HepG2 (cell line): Measurements from ENCODE around the gene TMEM240.
"Not testable (repeated sequence)": the region's sequence is repeated elsewhere in the genome, so short reads cannot be mapped to it uniquely, and the experiment has no call there.

Experiments
- CBX5 ChIP-seq: sonication (generic); formaldehyde crosslinking; IDR thresholded peaks from 2 replicates; pipeline ENCODE4 v1.4.0; 2020; ENCODE audit warnings: missing genetic modification reagents, borderline replicate concordance
- CTCF ChIP-seq: sonication (generic); formaldehyde crosslinking; IDR thresholded peaks from 2 replicates; pipeline ENCODE4 v1.5.0; 2020; ENCODE audit warnings: mild to moderate bottlenecking, missing genetic modification reagents, moderate library complexity
- EP300 ChIP-seq, 3 experiments: sonication (generic) in 1 of 3; formaldehyde crosslinking in 1 of 3; IDR thresholded peaks; 2 replicates each; pipeline versions ENCODE4 v1.5.1 to v1.6.1; 2011 to 2020; ENCODE audit warnings: low read depth in 2 of 3, low read length in 2 of 3, borderline replicate concordance in 1 of 3, improper control_type of control experiment in 1 of 3, mild to moderate bottlenecking in 1 of 3, missing genetic modification reagents in 1 of 3, moderate library complexity in 1 of 3
- FOSL2 ChIP-seq: sonication (generic); formaldehyde crosslinking; IDR thresholded peaks from 2 replicates; pipeline ENCODE4 v1.4.0; 2020; ENCODE audit warnings: missing genetic modification reagents
- GABPA ChIP-seq, 2 experiments: IDR thresholded peaks; 2 replicates each; pipeline ENCODE4 v1.6.1; 2011 to 2016; ENCODE audit warnings: low read depth in 2 of 2, low read length in 1 of 2, missing biosample characterization in 1 of 2, missing genetic modification characterization in 1 of 2
- JUND ChIP-seq: sonication (generic); formaldehyde crosslinking; IDR thresholded peaks from 2 replicates; pipeline ENCODE4 v1.8.0; 2022; ENCODE audit warnings: mild to moderate bottlenecking, missing genetic modification reagents
- MBD4 ChIP-seq: IDR thresholded peaks from 2 replicates; pipeline ENCODE4 v1.6.1; 2012; ENCODE audit warnings: low read length, inconsistent platforms, borderline replicate concordance
- SP4 ChIP-seq: sonication (generic); formaldehyde crosslinking; IDR thresholded peaks from 2 replicates; pipeline ENCODE4 v1.8.1; 2023; ENCODE audit warnings: mild to moderate bottlenecking, missing genetic modification reagents
- ZFP41 ChIP-seq: sonication (generic); formaldehyde crosslinking; IDR thresholded peaks from 2 replicates; pipeline ENCODE4 v1.4.0; 2020; ENCODE audit warnings: mild to moderate bottlenecking, missing genetic modification reagents, borderline replicate concordance
- ZHX1 ChIP-seq: sonication (generic); formaldehyde crosslinking; IDR thresholded peaks from 2 replicates; pipeline ENCODE4 v1.8.1; 2022; ENCODE audit warnings: low read depth, mild to moderate bottlenecking, missing genetic modification reagents
- ZNF549 ChIP-seq: sonication (generic); formaldehyde crosslinking; IDR thresholded peaks from 2 replicates; pipeline ENCODE4 v1.5.0; 2020; ENCODE audit warnings: missing genetic modification reagents
- ZNF556 ChIP-seq: sonication (generic); formaldehyde crosslinking; IDR thresholded peaks from 2 replicates; pipeline ENCODE4 v1.4.0; 2020; ENCODE audit warnings: mild to moderate bottlenecking, missing genetic modification reagents, borderline replicate concordance
- ZNF776 ChIP-seq: sonication (generic); formaldehyde crosslinking; IDR thresholded peaks from 2 replicates; pipeline ENCODE4 v1.4.0; 2020; ENCODE audit warnings: mild to moderate bottlenecking, missing genetic modification reagents
- TF ChIP-seq, protein P1 (sequence below): sonication (generic); formaldehyde crosslinking; IDR thresholded peaks from 2 replicates; pipeline ENCODE4 v1.5.0; 2020; ENCODE audit warnings: missing genetic modification reagents

DNA sequence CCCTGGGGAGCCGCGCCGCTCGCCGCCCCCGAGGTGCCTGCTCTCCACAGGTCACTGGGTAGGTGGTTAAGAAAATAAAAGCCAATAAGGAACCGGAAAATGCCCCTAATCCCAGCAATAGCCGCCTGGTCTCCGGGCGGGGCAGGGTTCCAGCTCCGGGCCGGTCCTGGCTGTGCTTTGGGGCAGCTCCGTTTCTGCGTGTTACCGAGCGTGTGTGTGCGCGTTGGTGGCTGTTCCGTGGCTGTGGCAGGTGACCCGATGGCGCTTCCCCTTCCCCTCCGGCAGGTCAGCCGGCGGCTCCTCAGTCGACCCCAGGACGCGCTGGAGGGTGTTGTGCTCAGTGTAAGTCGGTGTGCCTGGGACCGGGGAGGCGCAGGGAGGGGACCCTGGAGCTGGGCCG is 17.2 kb downstream of the TMEM240 start:
- TF ChIP-seq, protein P1, sequence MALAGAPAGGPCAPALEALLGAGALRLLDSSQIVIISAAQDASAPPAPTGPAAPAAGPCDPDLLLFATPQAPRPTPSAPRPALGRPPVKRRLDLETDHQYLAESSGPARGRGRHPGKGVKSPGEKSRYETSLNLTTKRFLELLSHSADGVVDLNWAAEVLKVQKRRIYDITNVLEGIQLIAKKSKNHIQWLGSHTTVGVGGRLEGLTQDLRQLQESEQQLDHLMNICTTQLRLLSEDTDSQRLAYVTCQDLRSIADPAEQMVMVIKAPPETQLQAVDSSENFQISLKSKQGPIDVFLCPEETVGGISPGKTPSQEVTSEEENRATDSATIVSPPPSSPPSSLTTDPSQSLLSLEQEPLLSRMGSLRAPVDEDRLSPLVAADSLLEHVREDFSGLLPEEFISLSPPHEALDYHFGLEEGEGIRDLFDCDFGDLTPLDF = not testable (repeated sequence)
- not testable (repeated sequence) for TF ChIP-seq ZHX1; ZNF556; JUND (CRISPR knock-in tag); ZFP41 (CRISPR knock-in tag); SP4 (CRISPR knock-in tag); EP300 (IDR thresholded peaks at IDR 0.05; ENCODE audit: low read depth in 2 of 2, low read length in 2 of 2); EP300 (CRISPR knock-in tag; IDR thresholded peaks at IDR 0.05; ENCODE audit: borderline replicate concordance); CBX5 (CRISPR knock-in tag); ZNF549 (CRISPR knock-in tag); MBD4; GABPA (IDR thresholded peaks at IDR 0.05; ENCODE audit: low read depth, low read length); GABPA (CRISPR knock-in tag; IDR thresholded peaks at IDR 0.05; ENCODE audit: low read depth); FOSL2 (CRISPR knock-in tag); ZNF776; CTCF (CRISPR knock-in tag)
